ENCODE results near the gene AZGP1. TPM values are rescaled to one million over a fixed set of nuclear protein-coding genes. Genes with fewer than 3 reads are reported as not detected.

AZGP1 gene
- total RNA-seq, 1 donor from 2014 or later, result 31.8 TPM

- TF ChIP-seq CTCF (IDR thresholded peaks at IDR 0.05), result no peak
- Histone ChIP-seq H3K4me3 (no peak overlapping the region), H3K27ac (no peak overlapping the region), H3K9me3 (no peaks in the 10 kb centered on the region), H3K36me3 (peaks cover 41% of the 10 kb centered on the region), H3K4me1 (peaks cover 42% of the 10 kb centered on the region), H3K27me3 (ENCODE audit: low read depth) (no peaks in the 10 kb centered on the region)
- ATAC-seq, result peak; percentile 79 to 81
- no peak for DNase-seq
- intact Hi-C loops (cut with DNase I), result no loop called here
Observed at GRCh38 chr7:100019908-100020307, 44.1 kb upstream of the AZGP1 start.

- no peak for ATAC-seq
- H3K27ac ChIP-seq, result no peak overlapping the region
- intact Hi-C loops (cut with DNase I), result no loop called here
Observed at GRCh38 chr7:100017875-100018274, 42.0 kb upstream of the AZGP1 start.

GRCh38 chr7:100017300-100017699, 41.5 kb upstream of the AZGP1 start:
- Histone ChIP-seq H3K4me1 (peaks cover 43% of the 10 kb centered on the region), H3K36me3 (peaks cover 18% of the 10 kb centered on the region), H3K27ac (no peak overlapping the region), H3K4me3 (no peak overlapping the region), H3K9me3 (no peaks in the 10 kb centered on the region), H3K27me3 (ENCODE audit: low read depth) (no peaks in the 10 kb centered on the region)
- intact Hi-C loops (cut with DNase I), result no loop called here
- TF ChIP-seq CTCF (IDR thresholded peaks at IDR 0.05), result no peak
- ATAC-seq, result no peak
- DNase-seq, result no peak

More at GRCh38 chr7:100017875-100018274, 42.0 kb upstream of the AZGP1 start:
- no peaks in the 10 kb centered on the region for H3K9me3 ChIP-seq
- no peak for DNase-seq
- peaks cover 21% of the 10 kb centered on the region for H3K36me3 ChIP-seq
- H3K4me1 ChIP-seq, result peaks cover 48% of the 10 kb centered on the region
- no peak for TF ChIP-seq CTCF (IDR thresholded peaks at IDR 0.05)
- H3K4me3 ChIP-seq, result no peak overlapping the region
- no peaks in the 10 kb centered on the region for H3K27me3 ChIP-seq (ENCODE audit: low read depth)

- no peak for ATAC-seq
- Histone ChIP-seq H3K4me3 (peak overlapping the region; percentile 91), H3K27me3 (ENCODE audit: low read depth) (no peaks in the 10 kb centered on the region), H3K36me3 (peaks cover 11% of the 10 kb centered on the region), H3K27ac (peak overlapping the region; percentile 99), H3K4me1 (peaks cover 38% of the 10 kb centered on the region), H3K9me3 (no peaks in the 10 kb centered on the region)
- DNase-seq, result no peak
- TF ChIP-seq CTCF (IDR thresholded peaks at IDR 0.05), result no peak
- intact Hi-C loops (cut with DNase I), result no loop called here
Observed at GRCh38 chr7:100016215-100016901, 40.5 kb upstream of the AZGP1 start.

GRCh38 chr7:100015232-100016214, 39.7 kb upstream of the AZGP1 start, which contains the start of gene ZKSCAN1:
Gene ZKSCAN1, plus strand, starts transcription at chr7:100015596. Its CDS starts 7,911 bp downstream, at chr7:100023507.
- H3K27ac ChIP-seq, result peak within 1 kb of the TSS; percentile 99
- no peak for TF ChIP-seq CTCF (IDR thresholded peaks at IDR 0.05)
- intact Hi-C loops (cut with DNase I), result no loop called here
- peaks cover 11% of the 10 kb centered on the region for H3K36me3 ChIP-seq
- no peaks in the 10 kb centered on the region for H3K9me3 ChIP-seq
- no peaks in the 10 kb centered on the region for H3K27me3 ChIP-seq (ENCODE audit: low read depth)
- DNase-seq (peak; percentile 93), ATAC-seq (peak; percentile 96 to 97)
- H3K4me1 ChIP-seq, result peaks cover 30% of the 10 kb centered on the region
- peak within 1 kb of the TSS; percentile 91 for H3K4me3 ChIP-seq
